Testis (tissue), 5 donors: ENCODE data around the gene C1QTNF9B. TPM values are rescaled to one million over a fixed set of nuclear protein-coding genes. Genes with fewer than 3 reads are reported as not detected.
"Not testable (repeated sequence)": the region's sequence is repeated elsewhere in the genome, so short reads cannot be mapped to it uniquely, and the experiment has no call there.

ENCODE experiments used
- DNase-seq: peaks from one replicate; pipeline ENCODE4 v3.0.0-alpha.2; 2019
- H3K27ac ChIP-seq, 2 donors: fragments of 200-600 bp; sonication (generic); one replicate each; pipeline ENCODE4 v1.5.1; 2019
- H3K27me3 ChIP-seq: fragments of 200-600 bp; sonication (generic); one replicate; pipeline ENCODE4 v1.5.1; 2019
- H3K36me3 ChIP-seq: fragments of 200-600 bp; sonication (generic); one replicate; pipeline ENCODE4 v1.5.1; 2017; ENCODE audit warnings: low read depth; ENCODE audit errors: missing control alignments
- H3K4me1 ChIP-seq: fragments of 200-600 bp; sonication (generic); one replicate; pipeline ENCODE4 v1.5.1; 2019
- H3K4me3 ChIP-seq, 2 donors: fragments of 200-600 bp; sonication (generic); one replicate each; pipeline ENCODE4 v1.5.1; 2017 to 2019
- H3K9me3 ChIP-seq: fragments of 200-600 bp; sonication (generic); one replicate; pipeline ENCODE4 v1.5.1; 2017
- CTCF ChIP-seq, 3 experiments: fragments of 450-650 bp in 2 of 3; fragments of 200-600 bp in 1 of 3; sonication (generic) in 1 of 3; IDR thresholded peaks; one replicate each; pipeline ENCODE4 v1.5.1; 2016 to 2019; ENCODE audit warnings: antibody characterized with exemption in 3 of 3, mild to moderate bottlenecking in 2 of 3, moderate library complexity in 1 of 3
- POLR2A ChIP-seq: fragments of 450-650 bp; IDR thresholded peaks from one replicate; pipeline ENCODE4 v1.6.1; 2017; ENCODE audit warnings: antibody characterized with exemption, mild to moderate bottlenecking, moderate library complexity
- WGBS, 2 donors: methylation state at CpG; one replicate each; pipeline ENCODE4 v1.1.5; 2018; 5-methylcytosine and 5-hydroxymethylcytosine counted together
- intact Hi-C: fragments of 100-400 bp; cut with DNase I; formaldehyde crosslinking; loops from one replicate; pipeline ENCODE4 v1.15.1; 2023; ENCODE audit warnings: low total_unique reads
- long read RNA-seq, 2 donors: transcript quantifications; one replicate each; lab custom pipeline, GENCODE V29; 2026
- polyA plus RNA-seq: library from polyadenylated mRNA; stranded (reverse); fragments of 350-450 nt; fragmentation: Illumina TruSeq; extraction: RNeasy Lipid Tissue Mini Kit (QIAGEN cat#74804); gene quantifications from one replicate; pipeline ENCODE4 v1.2.3, GENCODE V29; 2014; ENCODE audit warnings: low read depth, low replicate concordance; ENCODE audit not compliant: insufficient read depth
- total RNA-seq, 2 donors: library from RNA; depleted of rRNA; stranded (reverse); fragments of >200 nt; gene quantifications; one replicate each; pipeline ENCODE4 v1.2.3, GENCODE V29; 2016

C1QTNF9B gene
- total RNA-seq = 1 to 10 TPM; 2.3 to 4.2 TPM
- 2.2 TPM for polyA plus RNA-seq
- long read RNA-seq, donor 1 = 0 reads
- long read RNA-seq, donor 2 = 0 reads

GRCh38 chr13:23897452-23897919 lies at the start of gene C1QTNF9B:
TSS of gene C1QTNF9B (minus strand) at chr13:23897502.
- H3K4me1 ChIP-seq, DNase-seq, H3K27ac ChIP-seq, intact Hi-C loops, H3K27me3 ChIP-seq, H3K9me3 ChIP-seq, H3K36me3 ChIP-seq, H3K4me3 ChIP-seq: not testable (repeated sequence)
- 88 to 95% methylated on average over 3 of the region's 3 CpGs for WGBS, 2 donors

GRCh38 chr13:23946900-23947299 lies 49.6 kb upstream of the C1QTNF9B start:
- H3K27ac ChIP-seq = no peak overlapping the region
- DNase-seq = no peak
- WGBS, 2 donors = 84 to 85% methylated on average over 5 to 8 of the region's 8 CpGs
- H3K4me3 ChIP-seq = no peak overlapping the region
- H3K27me3 ChIP-seq = no peaks in the 10 kb centered on the region
- no peaks in the 10 kb centered on the region for H3K4me1 ChIP-seq
- no peaks in the 10 kb centered on the region for H3K9me3 ChIP-seq
- H3K36me3 ChIP-seq = no peaks in the 10 kb centered on the region
- intact Hi-C loops = no loop called here
- TF ChIP-seq POLR2A = no peak
- TF ChIP-seq CTCF (IDR thresholded peaks at IDR 0.05) = no peak

GRCh38 chr13:23946067-23946466 lies 48.8 kb upstream of the C1QTNF9B start:
- H3K4me3 ChIP-seq = no peak overlapping the region
- no peak for DNase-seq
- H3K36me3 ChIP-seq = no peaks in the 10 kb centered on the region
- no peaks in the 10 kb centered on the region for H3K4me1 ChIP-seq
- H3K27me3 ChIP-seq = no peaks in the 10 kb centered on the region
- H3K27ac ChIP-seq = no peak overlapping the region
- intact Hi-C loops = no loop called here
- TF ChIP-seq CTCF (IDR thresholded peaks at IDR 0.05) (no peak), POLR2A (no peak)
- WGBS, 2 donors = 51 to 68% methylated on average over 19 of the region's 19 CpGs
- no peaks in the 10 kb centered on the region for H3K9me3 ChIP-seq

- H3K36me3 ChIP-seq = no peaks in the 10 kb centered on the region
- no peaks in the 10 kb centered on the region for H3K4me1 ChIP-seq
- H3K27ac ChIP-seq = no peak overlapping the region
- 48 to 54% methylated on average over 21 to 28 of the region's 28 CpGs for WGBS, 2 donors
- no peak for TF ChIP-seq POLR2A
- TF ChIP-seq CTCF (IDR thresholded peaks at IDR 0.05) = no peak
- H3K9me3 ChIP-seq = no peaks in the 10 kb centered on the region
- DNase-seq = no peak
- no peaks in the 10 kb centered on the region for H3K27me3 ChIP-seq
- H3K4me3 ChIP-seq = no peak overlapping the region
- intact Hi-C loops = no loop called here
Measured at GRCh38 chr13:23945612-23946011, 48.3 kb upstream of the C1QTNF9B start.

- DNase-seq = no peak
- no peak for TF ChIP-seq POLR2A
- no peak for TF ChIP-seq CTCF (IDR thresholded peaks at IDR 0.05)
Measured at GRCh38 chr13:23941211-23941610, 43.9 kb upstream of the C1QTNF9B start.

GRCh38 chr13:23939666-23940065 lies 42.4 kb upstream of the C1QTNF9B start:
- H3K27ac ChIP-seq, H3K4me3 ChIP-seq, H3K27me3 ChIP-seq, H3K4me1 ChIP-seq, DNase-seq, intact Hi-C loops, H3K36me3 ChIP-seq, H3K9me3 ChIP-seq: not testable (repeated sequence)
- WGBS, 2 donors = 52 to 64% methylated on average over 3 of the region's 3 CpGs

More at GRCh38 chr13:23941211-23941610, 43.9 kb upstream of the C1QTNF9B start:
- Histone ChIP-seq H3K4me1 (no peaks in the 10 kb centered on the region), H3K27ac (no peak overlapping the region), H3K36me3 (no peaks in the 10 kb centered on the region), H3K27me3 (no peaks in the 10 kb centered on the region), H3K9me3 (no peaks in the 10 kb centered on the region), H3K4me3 (no peak overlapping the region)
- intact Hi-C loops = no loop called here
- WGBS, 2 donors = 79 to 81% methylated on average over 3 of the region's 3 CpGs
